Measurements from ENCODE around the gene MRPL38.

GRCh38 chr17:75850928-75851692, 53.6 kb downstream of the MRPL38 start:
- TF ChIP-seq EZH2 (IDR thresholded peaks at IDR 0.05; ENCODE audit: low read depth), result no peak
- TF ChIP-seq, protein P1, sequence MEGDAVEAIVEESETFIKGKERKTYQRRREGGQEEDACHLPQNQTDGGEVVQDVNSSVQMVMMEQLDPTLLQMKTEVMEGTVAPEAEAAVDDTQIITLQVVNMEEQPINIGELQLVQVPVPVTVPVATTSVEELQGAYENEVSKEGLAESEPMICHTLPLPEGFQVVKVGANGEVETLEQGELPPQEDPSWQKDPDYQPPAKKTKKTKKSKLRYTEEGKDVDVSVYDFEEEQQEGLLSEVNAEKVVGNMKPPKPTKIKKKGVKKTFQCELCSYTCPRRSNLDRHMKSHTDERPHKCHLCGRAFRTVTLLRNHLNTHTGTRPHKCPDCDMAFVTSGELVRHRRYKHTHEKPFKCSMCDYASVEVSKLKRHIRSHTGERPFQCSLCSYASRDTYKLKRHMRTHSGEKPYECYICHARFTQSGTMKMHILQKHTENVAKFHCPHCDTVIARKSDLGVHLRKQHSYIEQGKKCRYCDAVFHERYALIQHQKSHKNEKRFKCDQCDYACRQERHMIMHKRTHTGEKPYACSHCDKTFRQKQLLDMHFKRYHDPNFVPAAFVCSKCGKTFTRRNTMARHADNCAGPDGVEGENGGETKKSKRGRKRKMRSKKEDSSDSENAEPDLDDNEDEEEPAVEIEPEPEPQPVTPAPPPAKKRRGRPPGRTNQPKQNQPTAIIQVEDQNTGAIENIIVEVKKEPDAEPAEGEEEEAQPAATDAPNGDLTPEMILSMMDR (conservative IDR thresholded peaks at IDR 0.05), result no peak

Data from PC-9 (cell line).